HEK293 (cell line): ENCODE results near the gene ITGA3.

Source experiments
- CTCF ChIA-PET: fragments of 350-600 bp; formaldehyde crosslinking; extraction: SDS; loops from one replicate; lab custom pipeline; 2021; ENCODE audit warnings: antibody characterized with exemption; lab: Yijun Ruan, JAX
- POLR2A ChIA-PET: fragments of 300-600 bp; formaldehyde crosslinking; extraction: SDS; loops from one replicate; lab custom pipeline; 2020; ENCODE audit warnings: antibody characterized with exemption, inconsistent platforms; lab: Yijun Ruan, JAX
- H3K27ac ChIP-seq: fragments of 200-500 bp; sonication (Bioruptor generic); 2 replicates; pipeline ENCODE4 v1.5.1; 2014; ENCODE audit warnings: low read depth, low read length, control low read depth, inconsistent platforms; ENCODE audit errors: extremely low read depth
- H3K36me3 ChIP-seq, 2 experiments: fragments of 200-500 bp in 1 of 2; sonication (Bioruptor generic) in 1 of 2; 1 replicate in 1 of 2; 2 replicates in 1 of 2; pipeline ENCODE4 v1.5.1; 2014 to 2017; ENCODE audit warnings: inconsistent platforms in 2 of 2, low read length in 2 of 2; ENCODE audit not compliant: control insufficient read depth in 2 of 2, insufficient read depth in 1 of 2
- H3K4me1 ChIP-seq: fragments of 200-500 bp; sonication (Bioruptor generic); 2 replicates; pipeline ENCODE4 v1.5.1; 2014; ENCODE audit warnings: mild to moderate bottlenecking, low read length, inconsistent platforms; ENCODE audit not compliant: control insufficient read depth, insufficient read depth
- H3K4me3 ChIP-seq: 2 replicates; pipeline ENCODE4 v1.5.1; 2011; ENCODE audit warnings: low read depth, mild to moderate bottlenecking, control low read depth, low read length, moderate library complexity
- H3K9me3 ChIP-seq: fragments of 200-500 bp; sonication (Bioruptor generic); 2 replicates; pipeline ENCODE4 v1.5.1; 2014; ENCODE audit warnings: low read depth, low read length, inconsistent platforms; ENCODE audit not compliant: control insufficient read depth, insufficient read depth
- CTCF ChIP-seq: fragments of 450-650 bp; formaldehyde crosslinking; IDR thresholded peaks from 2 replicates; pipeline ENCODE4 v1.5.1; 2016; ENCODE audit warnings: missing biosample characterization, missing genetic modification characterization
- GLIS1 ChIP-seq: fragments of 450-650 bp; formaldehyde crosslinking; IDR thresholded peaks from 2 replicates; pipeline ENCODE4 v1.5.1; 2016; ENCODE audit warnings: missing biosample characterization, missing genetic modification characterization
- GLIS2 ChIP-seq: fragments of 450-650 bp; formaldehyde crosslinking; IDR thresholded peaks from 2 replicates; pipeline ENCODE4 v1.5.1; 2016; ENCODE audit warnings: missing biosample characterization, missing genetic modification characterization
- HOXC10 ChIP-seq: sonication (generic); formaldehyde crosslinking; IDR thresholded peaks from 2 replicates; pipeline ENCODE4 v1.8.1; 2023; ENCODE audit warnings: mild to moderate bottlenecking, missing genetic modification reagents
- HOXD13 ChIP-seq: sonication (generic); formaldehyde crosslinking; IDR thresholded peaks from 2 replicates; pipeline ENCODE4 v1.8.0; 2022; ENCODE audit warnings: missing genetic modification reagents, borderline replicate concordance
- IKZF3 ChIP-seq: fragments of 450-650 bp; IDR thresholded peaks from 2 replicates; pipeline ENCODE4 v1.5.0; 2018; ENCODE audit warnings: missing biosample characterization, mild to moderate bottlenecking, missing genetic modification characterization, moderate library complexity
- KLF9 ChIP-seq: fragments of 450-650 bp; formaldehyde crosslinking; IDR thresholded peaks from 2 replicates; pipeline ENCODE4 v1.5.1; 2016; ENCODE audit warnings: missing biosample characterization, missing genetic modification characterization, low read depth
- PBX3 ChIP-seq: sonication (generic); formaldehyde crosslinking; IDR thresholded peaks from 2 replicates; pipeline ENCODE4 v1.8.1; 2022; ENCODE audit warnings: mild to moderate bottlenecking, moderate library complexity, missing genetic modification reagents
- PRDM4 ChIP-seq: fragments of 450-650 bp; formaldehyde crosslinking; IDR thresholded peaks from 2 replicates; pipeline ENCODE4 v1.5.1; 2017; ENCODE audit warnings: missing biosample characterization, missing genetic modification characterization
- REST ChIP-seq: fragments of 450-650 bp; formaldehyde crosslinking; IDR thresholded peaks from 2 replicates; pipeline ENCODE4 v1.5.1; 2016; ENCODE audit warnings: missing biosample characterization, missing genetic modification characterization
- TRIM28 ChIP-seq: IDR thresholded peaks from 2 replicates; pipeline ENCODE4 v1.6.1; 2011; ENCODE audit warnings: low read length, control low read depth, borderline replicate concordance
- ZBTB10 ChIP-seq: fragments of 450-650 bp; formaldehyde crosslinking; IDR thresholded peaks from 2 replicates; pipeline ENCODE4 v1.5.1; 2016; ENCODE audit warnings: missing biosample characterization, missing genetic modification characterization
- ZIC2 ChIP-seq: fragments of 450-650 bp; formaldehyde crosslinking; IDR thresholded peaks from 2 replicates; pipeline ENCODE4 v1.5.1; 2016; ENCODE audit warnings: missing biosample characterization, missing genetic modification characterization
- ZNF2 ChIP-seq: fragments of 450-650 bp; formaldehyde crosslinking; IDR thresholded peaks from 2 replicates; pipeline ENCODE4 v1.5.1; 2016; ENCODE audit warnings: missing biosample characterization, missing genetic modification characterization
- ZNF366 ChIP-seq: fragments of 450-650 bp; formaldehyde crosslinking; conservative IDR thresholded peaks from 2 replicates; pipeline ENCODE4 v1.5.1; 2016; ENCODE audit warnings: missing biosample characterization, missing genetic modification characterization
- ZNF426 ChIP-seq: fragments of 450-650 bp; formaldehyde crosslinking; IDR thresholded peaks from 2 replicates; pipeline ENCODE4 v1.5.1; 2017; ENCODE audit warnings: missing biosample characterization, missing genetic modification characterization, mild to moderate bottlenecking, inconsistent platforms, moderate library complexity
- ZNF501 ChIP-seq: fragments of 450-650 bp; formaldehyde crosslinking; IDR thresholded peaks from 2 replicates; pipeline ENCODE4 v1.5.1; 2016; ENCODE audit warnings: missing biosample characterization, missing genetic modification characterization

The ITGA3 gene

GRCh38 chr17:50133028-50133768, 77.3 kb downstream of the ITGA3 start (continued):
- peak; percentile 26; the same call in 1 of the 2 replicates for TF ChIP-seq ZBTB10 (tag by site-specific recombination)
- TF ChIP-seq HOXD13 (CRISPR knock-in tag) = no peak
- peak; percentile 49; the same call in 1 of the 2 replicates for TF ChIP-seq GLIS2 (tag by site-specific recombination)
- no peak for TF ChIP-seq HOXC10 (CRISPR knock-in tag)
- peak; percentile 20; the same call in 1 of the 2 replicates for TF ChIP-seq ZIC2
- TF ChIP-seq REST = no peak

GRCh38 chr17:50133769-50134099, 77.8 kb downstream of the ITGA3 start:
- TF ChIP-seq GLIS1 (tag by site-specific recombination) (no peak), KLF9 (tag by site-specific recombination) (peak; percentile 23; the same call in 1 of the 2 replicates)
- H3K27ac ChIP-seq = no peak overlapping the region
- no peaks in the 10 kb centered on the region for H3K4me1 ChIP-seq
- CTCF ChIA-PET = interaction anchor here (3.1 kb wide), 1 partner anchor 19 kb away, joined by 15 read pairs; no protein-coding TSS in a partner anchor
- no peaks in the 10 kb centered on the region for H3K9me3 ChIP-seq
- H3K4me3 ChIP-seq = no peak overlapping the region
- H3K36me3 ChIP-seq = peaks cover 15 to 55% of the 10 kb centered on the region in 2 experiments
- POLR2A ChIA-PET = no interaction called here

GRCh38 chr17:50134206-50135110, 78.5 kb downstream of the ITGA3 start:
- Histone ChIP-seq H3K27ac (no peak overlapping the region), H3K36me3 (peaks cover 17 to 63% of the 10 kb centered on the region in 2 experiments), H3K9me3 (no peaks in the 10 kb centered on the region), H3K4me3 (no peak overlapping the region), H3K4me1 (no peaks in the 10 kb centered on the region)
- POLR2A ChIA-PET = interaction anchor here (2.4 kb wide), 1 partner anchor 18 kb away, joined by 10 read pairs; no protein-coding TSS in a partner anchor
- CTCF ChIA-PET = no interaction called here
- TF ChIP-seq IKZF3 (tag by site-specific recombination) (0 out of 2 replicates have a peak, but pooled peaks have one; percentile 18), CTCF (tag by site-specific recombination) (peak; percentile 14; the same call in 1 of the 2 replicates), ZNF2 (tag by site-specific recombination) (no peak), TRIM28 (no peak), PRDM4 (tag by site-specific recombination) (no peak), ZNF426 (tag by site-specific recombination) (no peak), ZNF366 (tag by site-specific recombination) (no peak), PBX3 (CRISPR knock-in tag) (no peak), ZNF501 (tag by site-specific recombination) (no peak)
